Peyer's patch (tissue), 4 donors: ENCODE data around the gene KCNE3. TPM values are rescaled to one million over a fixed set of nuclear protein-coding genes. Genes with fewer than 3 reads are reported as not detected.

Experiments used
- DNase-seq, 3 donors: peaks; one replicate each; pipeline ENCODE4 v3.0.0-alpha.2; 2017 to 2019
- H3K27ac ChIP-seq, 4 donors: fragments of 200-600 bp; sonication (generic); one replicate each; pipeline ENCODE4 v1.5.1; 2016 to 2019
- H3K27me3 ChIP-seq, 2 donors: fragments of 200-600 bp; sonication (generic); one replicate each; pipeline ENCODE4 v1.5.1; 2019
- H3K36me3 ChIP-seq, 3 donors: fragments of 200-600 bp; sonication (generic); one replicate each; pipeline ENCODE4 v1.5.1; 2016 to 2019
- H3K4me1 ChIP-seq, 4 donors: fragments of 200-600 bp; sonication (generic); one replicate each; pipeline ENCODE4 v1.5.1; 2016 to 2019
- H3K4me3 ChIP-seq, 4 donors: fragments of 200-600 bp; sonication (generic); 1 replicate in 3 of 4; 2 replicates in 1 of 4; pipeline ENCODE4 v1.5.1; 2016 to 2019; ENCODE audit warnings: mild to moderate bottlenecking in 1 of 4
- H3K9me3 ChIP-seq, 4 donors: fragments of 200-600 bp; sonication (generic); one replicate each; pipeline ENCODE4 v1.5.1; 2016 to 2019; ENCODE audit warnings: mild to moderate bottlenecking in 1 of 4
- CTCF ChIP-seq, 6 experiments: fragments of 450-650 bp in 4 of 6; fragments of 200-600 bp in 2 of 6; sonication (generic) in 1 of 6; IDR thresholded peaks; one replicate each; pipeline ENCODE4 v1.5.1; 2017 to 2019; ENCODE audit warnings: antibody characterized with exemption in 6 of 6, mild to moderate bottlenecking in 3 of 6, moderate library complexity in 1 of 6
- POLR2A ChIP-seq, 2 donors: fragments of 450-650 bp; IDR thresholded peaks; one replicate each; pipeline ENCODE4 v1.5.1; 2017; ENCODE audit warnings: antibody characterized with exemption in 2 of 2, mild to moderate bottlenecking in 2 of 2, moderate library complexity in 2 of 2
- total RNA-seq, 4 donors: library from RNA; depleted of rRNA; stranded (reverse); fragments of >200 nt; gene quantifications; one replicate each; pipeline ENCODE4 v1.1.0, GENCODE V29; 2016

The KCNE3 gene
- total RNA-seq = 10 to 100 TPM; 13.5 to 86.0 (median 55.0) TPM

GRCh38 chr11:74466916-74467885 lies at the start of gene KCNE3:
KCNE3 (minus strand) TSS chr11:74467549; CDS start chr11:74457563, 9,986 bp downstream.
- peak in 2 of 3 donors; percentile 56 to 83 for DNase-seq
- Histone ChIP-seq H3K4me1 (peaks cover 0 to 35% (median 0%) of the 10 kb centered on the region in 4 donors), H3K27me3 (no peaks in the 10 kb centered on the region), H3K27ac (peak within 1 kb of the TSS; percentile 42 to 76 (median 70)), H3K9me3 (no peaks in the 10 kb centered on the region), H3K4me3 (peak within 1 kb of the TSS; percentile 35 to 59 (median 52)), H3K36me3 (no peaks in the 10 kb centered on the region)
- TF ChIP-seq POLR2A (IDR thresholded peaks at IDR 0.05) (peak in 1 of 2 donors; percentile 55), CTCF (IDR thresholded peaks at IDR 0.05) (no peak)

GRCh38 chr11:74507582-74507981 lies 40.2 kb upstream of the KCNE3 start:
- no peaks in the 10 kb centered on the region for H3K36me3 ChIP-seq
- no peaks in the 10 kb centered on the region for H3K27me3 ChIP-seq
- no peak overlapping the region for H3K27ac ChIP-seq
- no peak for DNase-seq
- no peaks in the 10 kb centered on the region for H3K4me1 ChIP-seq
- peaks cover 0 to 3% (median 0%) of the 10 kb centered on the region in 4 donors for H3K9me3 ChIP-seq
- no peak overlapping the region for H3K4me3 ChIP-seq
- TF ChIP-seq CTCF (IDR thresholded peaks at IDR 0.05) (no peak), POLR2A (IDR thresholded peaks at IDR 0.05) (no peak)

- H3K27me3 ChIP-seq = no peaks in the 10 kb centered on the region
- TF ChIP-seq CTCF (IDR thresholded peaks at IDR 0.05) = no peak
- no peak for TF ChIP-seq POLR2A (IDR thresholded peaks at IDR 0.05)
- no peak for DNase-seq
- H3K4me1 ChIP-seq = no peaks in the 10 kb centered on the region
- H3K4me3 ChIP-seq = no peak overlapping the region
- H3K36me3 ChIP-seq = no peaks in the 10 kb centered on the region
- H3K9me3 ChIP-seq = peaks cover 0 to 10% (median 0%) of the 10 kb centered on the region in 4 donors
- H3K27ac ChIP-seq = no peak overlapping the region
Observed at GRCh38 chr11:74506823-74507222, 39.5 kb upstream of the KCNE3 start.

GRCh38 chr11:74505911-74506310 lies 38.6 kb upstream of the KCNE3 start:
- Histone ChIP-seq H3K4me1 (no peaks in the 10 kb centered on the region), H3K4me3 (no peak overlapping the region), H3K36me3 (no peaks in the 10 kb centered on the region), H3K9me3 (peaks cover 0 to 10% (median 0%) of the 10 kb centered on the region in 4 donors), H3K27ac (no peak overlapping the region), H3K27me3 (no peaks in the 10 kb centered on the region)
- no peak for DNase-seq
- no peak for TF ChIP-seq POLR2A (IDR thresholded peaks at IDR 0.05)
- TF ChIP-seq CTCF (IDR thresholded peaks at IDR 0.05) = no peak

- H3K9me3 ChIP-seq = peaks cover 0 to 10% (median 0%) of the 10 kb centered on the region in 4 donors
- TF ChIP-seq POLR2A (IDR thresholded peaks at IDR 0.05) (no peak), CTCF (IDR thresholded peaks at IDR 0.05) (no peak)
- no peaks in the 10 kb centered on the region for H3K36me3 ChIP-seq
- H3K4me1 ChIP-seq = no peaks in the 10 kb centered on the region
- no peak for DNase-seq
- H3K4me3 ChIP-seq = no peak overlapping the region
- no peaks in the 10 kb centered on the region for H3K27me3 ChIP-seq
- H3K27ac ChIP-seq = peak overlapping the region in 2 of 4 donors; percentile 28 to 66
Observed at GRCh38 chr11:74504100-74504691, 36.8 kb upstream of the KCNE3 start.
